Chondrocyte (in vitro differentiated cells): ENCODE measurements around the gene WDTC1. TPM values are rescaled to one million over a fixed set of nuclear protein-coding genes. Genes with fewer than 3 reads are reported as not detected.

Source experiments
- DNase-seq: peaks from one replicate; pipeline ENCODE4 v3.0.0; 2021; ENCODE audit warnings: mixed read lengths, low spot score
- H3K27ac Mint-ChIP-seq: one replicate; pipeline ENCODE4 v1.8.0; 2021; ENCODE audit warnings: mild to moderate bottlenecking, moderate library complexity, mixed read lengths; ENCODE audit not compliant: unreplicated experiment
- H3K27me3 Mint-ChIP-seq: 2 replicates; pipeline ENCODE4 v1.8.0; 2021; ENCODE audit warnings: low read depth, mixed read lengths
- H3K36me3 Mint-ChIP-seq: 2 replicates; pipeline ENCODE4 v1.8.0; 2021; ENCODE audit warnings: low read depth, mixed read lengths
- H3K4me1 Mint-ChIP-seq: 2 replicates; pipeline ENCODE4 v1.8.0; 2021; ENCODE audit warnings: low read depth, mild to moderate bottlenecking, mixed read lengths
- H3K4me3 Mint-ChIP-seq: one replicate; pipeline ENCODE4 v1.8.0; 2021; ENCODE audit warnings: mild to moderate bottlenecking, moderate library complexity, mixed read lengths; ENCODE audit not compliant: unreplicated experiment
- H3K9me3 Mint-ChIP-seq: 2 replicates; pipeline ENCODE4 v1.8.0; 2021; ENCODE audit warnings: low read depth, mixed read lengths
- total RNA-seq: library from RNA; stranded (reverse); gene quantifications from 3 replicates; pipeline ENCODE4 v1.2.1, GENCODE V29; 2021
- TF ChIP-seq, protein P1 (sequence below): fragments of 200-600 bp; sonication (generic); IDR thresholded peaks from 2 replicates; pipeline ENCODE4 v1.5.0; 2021; ENCODE audit warnings: antibody characterized with exemption, mild to moderate bottlenecking, moderate library complexity

Gene WDTC1
- total RNA-seq, 1 donor from 2014 or later = 30.8 TPM

DNA sequence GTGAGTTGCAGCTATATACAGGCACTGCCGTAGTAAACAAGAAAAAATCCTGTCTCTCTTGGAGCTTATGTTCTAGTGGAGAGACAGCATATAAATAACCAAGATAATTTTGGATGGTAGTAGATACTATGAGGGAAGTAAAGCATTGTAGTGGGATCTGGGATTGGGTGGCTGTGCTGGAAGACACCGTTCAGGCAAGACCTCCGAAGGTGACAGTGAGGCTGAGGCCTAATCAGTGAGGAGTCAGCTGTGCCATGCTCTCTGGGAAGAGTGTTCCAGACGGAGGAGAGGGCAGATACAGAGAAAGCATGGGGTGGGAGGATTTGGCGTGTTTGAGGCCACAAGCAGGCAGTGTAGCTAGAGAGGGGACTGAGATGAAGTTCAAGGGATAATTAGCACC lies 93.5 kb downstream of the WDTC1 start:
- Mint-ChIP-seq H3K4me3 (no peak overlapping the region), H3K9me3 (no peaks in the 10 kb centered on the region), H3K4me1 (peaks cover 17% of the 10 kb centered on the region), H3K27ac (no peak overlapping the region), H3K27me3 (no peaks in the 10 kb centered on the region), H3K36me3 (peaks cover 10% of the 10 kb centered on the region)
- TF ChIP-seq, protein P1, sequence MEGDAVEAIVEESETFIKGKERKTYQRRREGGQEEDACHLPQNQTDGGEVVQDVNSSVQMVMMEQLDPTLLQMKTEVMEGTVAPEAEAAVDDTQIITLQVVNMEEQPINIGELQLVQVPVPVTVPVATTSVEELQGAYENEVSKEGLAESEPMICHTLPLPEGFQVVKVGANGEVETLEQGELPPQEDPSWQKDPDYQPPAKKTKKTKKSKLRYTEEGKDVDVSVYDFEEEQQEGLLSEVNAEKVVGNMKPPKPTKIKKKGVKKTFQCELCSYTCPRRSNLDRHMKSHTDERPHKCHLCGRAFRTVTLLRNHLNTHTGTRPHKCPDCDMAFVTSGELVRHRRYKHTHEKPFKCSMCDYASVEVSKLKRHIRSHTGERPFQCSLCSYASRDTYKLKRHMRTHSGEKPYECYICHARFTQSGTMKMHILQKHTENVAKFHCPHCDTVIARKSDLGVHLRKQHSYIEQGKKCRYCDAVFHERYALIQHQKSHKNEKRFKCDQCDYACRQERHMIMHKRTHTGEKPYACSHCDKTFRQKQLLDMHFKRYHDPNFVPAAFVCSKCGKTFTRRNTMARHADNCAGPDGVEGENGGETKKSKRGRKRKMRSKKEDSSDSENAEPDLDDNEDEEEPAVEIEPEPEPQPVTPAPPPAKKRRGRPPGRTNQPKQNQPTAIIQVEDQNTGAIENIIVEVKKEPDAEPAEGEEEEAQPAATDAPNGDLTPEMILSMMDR = no peak
- no peak for DNase-seq

DNA sequence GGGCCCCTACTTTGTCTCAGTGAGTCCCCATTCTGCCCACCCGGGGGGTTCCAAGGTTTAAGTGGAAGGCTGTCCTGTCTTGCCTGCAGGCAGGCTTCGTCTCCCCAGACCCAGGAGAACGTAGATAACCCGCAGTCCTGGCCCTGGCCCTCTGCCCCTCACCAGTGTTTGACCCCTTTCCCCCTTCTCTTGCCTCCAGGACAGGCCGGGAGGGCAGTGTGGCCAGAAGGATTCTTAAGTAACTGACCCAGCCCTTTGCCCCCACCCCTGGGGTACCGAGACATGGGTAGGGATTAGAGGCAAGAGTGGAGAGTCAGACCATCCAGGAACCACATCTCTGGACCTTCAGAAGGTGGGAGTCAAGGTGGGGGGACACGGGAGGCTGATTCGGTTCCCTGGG lies 96.4 kb downstream of the WDTC1 start:
- H3K9me3 Mint-ChIP-seq = no peaks in the 10 kb centered on the region
- no peaks in the 10 kb centered on the region for H3K27me3 Mint-ChIP-seq
- DNase-seq = no peak
- H3K36me3 Mint-ChIP-seq = peaks cover 8% of the 10 kb centered on the region
- TF ChIP-seq, protein P1 = no peak
- H3K27ac Mint-ChIP-seq = no peak overlapping the region
- no peaks in the 10 kb centered on the region for H3K4me1 Mint-ChIP-seq
- no peak overlapping the region for H3K4me3 Mint-ChIP-seq

- Mint-ChIP-seq H3K4me3 (no peak overlapping the region), H3K27ac (no peak overlapping the region), H3K9me3 (no peaks in the 10 kb centered on the region), H3K4me1 (no peaks in the 10 kb centered on the region), H3K36me3 (peaks cover 10% of the 10 kb centered on the region), H3K27me3 (no peaks in the 10 kb centered on the region)
- TF ChIP-seq, protein P1 = no peak
- no peak for DNase-seq
Measured at GRCh38 chr1:27331426-27331825, 97.0 kb downstream of the WDTC1 start.

GRCh38 chr1:27331922-27332321 lies 97.5 kb downstream of the WDTC1 start:
- H3K27ac Mint-ChIP-seq = no peak overlapping the region
- peaks cover 10% of the 10 kb centered on the region for H3K36me3 Mint-ChIP-seq
- H3K4me3 Mint-ChIP-seq = no peak overlapping the region
- H3K27me3 Mint-ChIP-seq = no peaks in the 10 kb centered on the region
- DNase-seq = no peak
- no peaks in the 10 kb centered on the region for H3K4me1 Mint-ChIP-seq
- no peaks in the 10 kb centered on the region for H3K9me3 Mint-ChIP-seq
- TF ChIP-seq, protein P1 = no peak

DNA sequence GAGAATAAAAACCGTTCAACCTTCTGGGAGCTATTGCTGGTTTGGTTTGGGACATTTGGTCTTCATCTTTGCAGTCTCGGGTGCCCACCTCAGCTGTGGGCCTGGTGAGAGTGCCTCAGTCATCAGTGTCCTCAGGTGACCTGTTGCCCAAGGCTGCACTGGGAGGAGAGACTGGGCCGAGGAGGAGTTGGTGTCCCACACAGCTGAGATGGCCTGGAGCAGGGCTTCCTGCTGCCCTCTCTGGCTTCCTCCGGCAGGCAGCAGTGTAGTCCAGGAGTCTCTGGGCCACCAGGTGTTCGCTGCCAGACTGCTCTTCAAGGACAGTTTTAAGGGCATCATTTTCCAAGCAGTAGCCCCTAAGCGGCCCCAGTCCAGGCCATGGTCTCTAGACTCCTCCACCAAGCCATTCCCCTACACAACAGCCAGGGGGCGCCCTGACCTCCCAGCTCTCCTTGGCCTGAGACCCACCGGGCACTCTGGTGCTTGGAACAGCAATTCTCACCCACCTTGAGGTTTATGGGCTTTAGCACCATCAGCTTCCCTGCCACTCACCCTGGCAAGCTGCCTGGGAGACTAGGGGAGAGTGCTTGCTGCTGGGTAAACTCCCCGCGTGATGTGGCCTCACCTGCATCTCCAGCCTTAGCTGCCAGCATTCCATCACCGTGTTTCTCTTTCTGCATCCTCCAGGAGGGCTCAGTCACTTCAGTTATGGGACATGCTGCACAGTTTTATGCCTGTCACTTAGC lies 98.3 kb downstream of the WDTC1 start:
- no peak for DNase-seq

More for the DNA sequence above, 98.3 kb downstream of the WDTC1 start:
- H3K27ac Mint-ChIP-seq = no peak overlapping the region
- TF ChIP-seq, protein P1 = peak; percentile 87
- H3K9me3 Mint-ChIP-seq = no peaks in the 10 kb centered on the region
- no peak overlapping the region for H3K4me3 Mint-ChIP-seq
- H3K4me1 Mint-ChIP-seq = no peaks in the 10 kb centered on the region
- no peaks in the 10 kb centered on the region for H3K27me3 Mint-ChIP-seq
- H3K36me3 Mint-ChIP-seq = peaks cover 10% of the 10 kb centered on the region
